Renal cortical epithelial cell (primary cell): ENCODE data around the gene MLKL. TPM values are rescaled to one million over a fixed set of nuclear protein-coding genes. Genes with fewer than 3 reads are reported as not detected.

Source experiments
- DNase-seq: peaks from one replicate; pipeline ENCODE4 v3.0.0-alpha.2; 2011; ENCODE audit warnings: low read depth
- total RNA-seq: library from RNA; depleted of rRNA; stranded (reverse); fragments of >200 nt; gene quantifications from 2 replicates; pipeline ENCODE4 v1.2.3, GENCODE V29; 2014

MLKL gene
- total RNA-seq: 11.8 and 19.8 TPM in 2 replicates

GRCh38 chr16:74700438-74701225 lies at the start of gene MLKL:
Gene MLKL, minus strand, starts transcription at chr16:74700862. Its CDS starts 5,105 bp downstream, at chr16:74695757.
- DNase-seq: no peak

GRCh38 chr16:74749291-74750055 lies 48.8 kb upstream of the MLKL start:
- peak; percentile 43 for DNase-seq

DNA sequence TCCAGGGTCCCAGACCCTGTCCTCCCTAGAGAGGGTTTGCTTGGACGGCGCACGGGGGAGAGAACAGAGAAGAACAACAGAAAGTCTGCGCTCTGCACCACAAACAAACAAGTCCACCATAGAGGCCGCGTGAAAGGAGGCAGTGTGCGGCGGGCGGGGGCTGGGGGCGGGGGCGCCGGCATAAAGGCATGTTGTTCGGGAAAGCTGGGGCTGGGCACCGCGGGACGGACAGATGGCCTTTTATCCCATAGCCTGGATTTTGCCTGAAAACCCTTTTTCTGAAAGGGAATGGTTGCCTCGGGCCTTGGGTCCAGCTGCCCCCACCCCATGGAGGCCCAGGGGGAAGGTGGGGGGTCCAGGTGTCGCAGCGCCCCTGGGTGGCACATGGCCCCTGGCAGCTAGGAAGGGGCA lies 48.0 kb upstream of the MLKL start:
- DNase-seq: no peak

- no peak for DNase-seq
These were observed 47.3 kb upstream of the MLKL start for GRCh38 chr16:74747716-74748615.

- DNase-seq: no peak
These were observed 45.3 kb upstream of the MLKL start for GRCh38 chr16:74745926-74746325.

DNA sequence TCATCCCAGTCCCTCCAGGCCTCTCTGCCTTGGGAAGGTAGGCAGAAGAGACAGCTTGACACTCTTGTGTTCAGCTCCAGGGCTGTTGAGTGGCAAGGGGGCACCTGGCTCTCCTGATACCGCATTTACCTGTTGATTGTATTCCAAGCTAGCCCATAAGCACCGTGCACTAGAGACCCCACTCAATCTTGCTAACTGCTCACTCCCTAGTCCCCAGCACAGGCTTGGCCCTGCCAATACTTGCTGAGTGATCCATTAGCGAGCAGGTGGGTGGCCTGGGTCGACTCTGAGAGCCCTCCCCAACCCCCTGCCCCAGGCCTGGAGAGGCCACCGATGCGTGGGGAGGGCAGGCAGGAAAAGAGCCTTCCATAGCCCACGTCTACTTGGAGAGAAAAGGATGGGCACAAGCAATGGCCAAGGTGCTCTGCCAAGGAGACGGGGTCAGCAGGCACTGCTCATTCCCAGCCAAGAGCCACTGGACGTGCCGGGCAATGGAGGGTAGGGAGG lies 44.5 kb upstream of the MLKL start:
- no peak for DNase-seq

DNA sequence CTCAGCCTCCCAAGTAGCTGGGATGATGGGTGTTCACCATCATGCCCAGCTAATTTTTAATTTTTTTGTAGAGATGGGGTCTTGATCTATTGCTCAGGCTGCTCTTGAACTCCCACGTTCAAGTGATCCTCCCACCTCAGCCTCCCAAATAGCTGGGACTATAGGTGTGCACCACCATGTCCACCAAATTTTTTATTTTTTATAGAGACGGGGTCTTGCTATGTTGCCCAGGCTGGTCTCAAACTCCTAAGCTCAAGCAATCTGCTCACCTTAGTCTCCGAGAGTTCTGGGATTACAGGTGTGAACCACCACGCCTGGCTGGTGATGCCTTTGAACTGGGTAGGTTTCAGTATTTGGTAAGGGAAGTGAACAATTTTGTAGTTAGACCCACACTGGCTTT lies 43.9 kb upstream of the MLKL start:
- no peak for DNase-seq

DNA sequence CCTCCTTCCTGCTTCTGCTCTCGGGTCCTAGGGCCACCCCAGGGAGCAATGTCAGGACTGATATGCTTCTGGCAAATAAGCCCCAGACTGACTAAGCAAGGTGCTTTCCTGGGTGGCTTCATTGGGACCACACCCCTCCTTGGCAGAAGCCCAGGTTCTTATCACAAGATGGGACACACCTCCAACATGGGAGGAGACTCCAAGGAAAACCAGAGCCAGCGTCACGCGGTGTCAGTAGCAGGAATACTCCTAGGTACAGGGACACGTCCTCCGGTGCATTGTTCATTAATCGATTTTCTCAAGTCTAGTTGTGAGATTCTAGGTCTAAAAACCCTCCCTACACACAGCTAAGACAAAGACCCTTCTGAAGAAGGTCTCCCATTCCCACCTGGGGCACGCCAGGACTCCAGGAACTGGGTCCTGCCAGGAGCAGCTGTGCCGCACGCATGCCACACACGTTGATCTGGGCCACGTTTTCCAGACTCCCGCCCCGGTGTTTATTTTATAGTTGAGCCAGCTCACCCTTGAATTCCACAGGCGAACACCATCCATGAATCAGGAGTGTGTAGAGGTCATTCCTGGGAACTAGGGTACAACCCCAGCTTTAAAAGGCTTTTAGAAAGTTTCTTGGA lies 43.1 kb upstream of the MLKL start:
- DNase-seq: peak; percentile 96

GRCh38 chr16:74743045-74743667 lies 42.5 kb upstream of the MLKL start:
- DNase-seq: no peak

DNA sequence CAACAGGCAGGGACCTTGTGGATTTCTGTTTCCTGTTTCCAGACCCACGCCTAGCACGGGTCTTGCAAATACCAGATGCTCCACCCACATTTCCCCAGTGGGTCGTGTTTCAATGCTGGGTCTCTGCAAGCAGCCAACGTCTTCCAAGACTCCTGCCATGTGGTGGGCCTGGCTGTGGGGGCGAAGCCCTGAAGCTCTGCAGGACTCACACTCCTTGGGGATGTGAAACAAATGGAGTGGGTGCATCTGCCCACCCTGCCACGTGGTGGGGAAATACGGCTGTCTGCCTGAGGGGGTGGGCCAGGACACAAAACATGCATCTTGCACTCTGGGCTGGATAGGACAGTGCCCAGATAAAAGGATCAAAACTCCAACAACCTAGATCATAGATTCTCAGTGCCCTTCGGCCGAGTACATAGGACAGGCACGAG lies 41.4 kb upstream of the MLKL start:
- no peak for DNase-seq

DNA sequence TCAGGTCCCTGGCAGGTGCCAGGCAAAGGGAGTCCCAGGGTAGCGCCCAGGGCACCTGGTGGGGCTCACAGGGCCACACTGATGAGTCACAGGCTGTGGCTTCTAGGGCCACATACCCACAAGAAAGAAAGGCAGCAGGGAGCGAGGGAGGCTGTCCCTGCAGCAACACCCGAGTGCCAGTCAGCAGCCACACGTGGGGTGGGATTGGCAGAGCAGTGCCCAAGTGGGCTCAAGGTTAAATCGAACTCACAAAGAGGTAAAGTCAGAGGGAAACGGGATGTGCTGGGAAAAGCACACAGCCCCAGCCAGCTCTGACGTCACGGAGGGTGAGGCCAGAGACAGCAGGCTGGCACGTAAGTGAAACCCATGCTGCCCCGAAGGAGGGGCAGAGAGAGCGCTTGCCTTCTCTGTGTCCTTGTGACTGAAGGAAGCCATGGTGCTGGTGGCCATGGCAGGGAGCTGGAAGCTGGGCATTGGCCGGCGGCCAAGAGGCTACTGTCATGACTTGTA lies 40.2 kb upstream of the MLKL start:
- peak; percentile 47 for DNase-seq

- no peak for DNase-seq
These were observed 38.6 kb upstream of the MLKL start for GRCh38 chr16:74739275-74739674.

- no peak for DNase-seq
These were observed 38.2 kb upstream of the MLKL start for GRCh38 chr16:74738816-74739215.

DNA sequence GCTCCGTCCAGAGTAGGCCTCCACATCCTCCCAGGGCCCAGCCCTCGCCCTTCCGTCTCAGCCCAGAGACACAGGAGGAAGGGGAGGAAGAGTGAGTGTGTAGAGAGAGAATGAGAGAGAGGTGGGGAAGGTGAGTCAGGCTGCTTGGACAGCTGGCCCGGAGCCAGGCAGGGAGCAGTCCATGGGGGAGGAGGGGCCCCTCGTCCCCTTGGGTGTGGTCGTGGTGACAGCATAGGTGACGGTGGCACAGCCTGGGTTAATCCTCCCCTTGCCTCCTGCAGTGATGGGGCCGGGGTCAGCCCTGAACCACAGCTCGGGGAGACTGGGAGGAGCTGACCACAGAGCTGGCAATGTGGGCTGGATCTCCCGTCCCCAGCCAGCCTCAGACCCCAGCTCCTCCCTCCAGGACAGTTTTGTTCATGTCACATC lies 37.5 kb upstream of the MLKL start:
- DNase-seq: peak; percentile 39

GRCh38 chr16:74737521-74737920 lies 36.9 kb upstream of the MLKL start:
- DNase-seq: no peak

- no peak for DNase-seq
These were observed 36.0 kb upstream of the MLKL start for GRCh38 chr16:74736531-74737157.

- no peak for DNase-seq
These were observed 34.9 kb upstream of the MLKL start for GRCh38 chr16:74735554-74735953.

- no peak for DNase-seq
These were observed 34.4 kb upstream of the MLKL start for GRCh38 chr16:74735162-74735452.

DNA sequence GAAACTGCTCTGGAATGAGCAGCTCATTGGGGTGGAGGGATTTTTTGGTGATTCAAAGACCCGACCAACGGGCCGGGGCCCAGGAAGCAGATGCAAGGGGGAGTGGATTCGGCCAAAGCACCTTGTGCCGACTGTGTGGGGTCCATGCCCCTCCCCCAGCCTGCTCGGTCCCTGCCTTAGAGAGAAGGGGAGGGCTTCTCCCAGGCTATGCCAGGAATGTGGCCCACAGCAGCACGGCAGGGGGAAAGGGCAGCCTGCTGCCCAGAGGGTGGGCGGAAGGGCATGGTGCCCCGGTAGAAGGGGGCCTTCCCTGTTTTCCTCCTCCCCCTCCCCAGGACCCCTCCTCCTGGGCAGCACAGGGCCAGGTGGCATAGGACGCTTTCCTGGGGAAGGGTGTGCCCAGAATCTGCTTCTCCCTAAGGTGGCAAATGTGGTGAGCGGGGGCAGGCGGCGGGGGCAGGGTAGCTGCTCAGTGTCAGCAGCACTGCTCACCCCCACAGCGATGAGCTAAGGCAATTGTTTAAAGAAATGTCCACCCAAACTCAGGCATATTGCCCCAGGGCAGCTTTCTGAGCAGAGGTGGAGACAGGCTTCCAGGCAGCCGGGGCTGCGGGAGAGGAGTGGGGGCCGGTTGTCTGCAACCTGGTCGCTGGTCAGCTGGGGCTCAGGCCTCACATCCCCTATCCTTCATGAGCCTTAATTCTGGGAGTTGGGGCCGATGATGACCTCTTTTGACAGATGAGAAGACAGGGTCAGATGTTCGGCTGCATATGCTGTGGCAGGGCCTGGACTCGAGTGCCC lies 33.9 kb upstream of the MLKL start:
- DNase-seq: no peak
